K562 (cell line): ENCODE results near the gene DBI. TPM values are rescaled to one million over a fixed set of nuclear protein-coding genes. Genes with fewer than 3 reads are reported as not detected.

Experiments
- ATAC-seq: fragments of 200-7000 bp; cut with Tn5 transposase; 3 replicates; pipeline ENCODE4 v1.9.1; 2020; ENCODE audit warnings: moderate library complexity
- BruUV-seq: library from RNA; stranded (reverse); fragments of 400-500 nt; replicated peaks from 2 replicates; lab custom pipeline; 2021; lab: Mats Ljungman, UMichigan
- CTCF ChIA-PET: fragments of 300-600 bp; formaldehyde crosslinking; extraction: SDS; loops from one replicate; lab custom pipeline; 2021; ENCODE audit warnings: low intra/inter-chr PET ratio; lab: Yijun Ruan, JAX
- POLR2A ChIA-PET: fragments of 300-600, 350-650 bp; sonication (Branson Sonifier 250); formaldehyde crosslinking; extraction: SDS; loops from one replicate; lab custom pipeline; 2021; ENCODE audit warnings: antibody characterized with exemption, inconsistent platforms; lab: Yijun Ruan, JAX
- DNase-seq, 4 experiments: peaks; one replicate each; pipeline versions ENCODE4 v3.0.0 to v3.0.0-alpha.2; 2011 to 2018; ENCODE audit warnings: low spot score in 3 of 4, mixed read lengths in 3 of 4; ENCODE audit errors: extremely low read depth in 1 of 4
- FAIRE-seq: peaks from 2 replicates; lab custom pipeline; 2011; peaks lifted over from hg19 to GRCh38; lab: Jason Lieb, UNC
- H2AFZ ChIP-seq: 2 replicates; pipeline ENCODE4 v1.6.0; 2011; ENCODE audit warnings: low read depth, low read length, control low read depth, inconsistent platforms
- H3K27ac ChIP-seq: fragments of 200-600 bp; 3 replicates; pipeline ENCODE4 v1.8.0; 2011; ENCODE audit warnings: low read depth, mild to moderate bottlenecking, control low read depth, inconsistent platforms, low read length, moderate library complexity, mixed read lengths; ENCODE audit errors: extremely low read depth
- H3K27me3 ChIP-seq, 2 experiments: fragments of 300-600 bp in 1 of 2; 2 replicates in 1 of 2; 3 replicates in 1 of 2; pipeline versions ENCODE4 v1.6.0 to v1.8.0; 2011; ENCODE audit warnings: inconsistent platforms in 2 of 2, low read length in 2 of 2, mild to moderate bottlenecking in 1 of 2, mixed read lengths in 1 of 2, moderate library complexity in 1 of 2; ENCODE audit not compliant: control insufficient read depth in 2 of 2, insufficient read depth in 2 of 2
- H3K36me3 ChIP-seq: fragments of 300-600 bp; 3 replicates; pipeline ENCODE4 v1.8.0; 2011; ENCODE audit warnings: mild to moderate bottlenecking, low read length, inconsistent platforms; ENCODE audit not compliant: control insufficient read depth, insufficient read depth
- H3K4me1 ChIP-seq, 2 experiments: fragments of 200-600 bp in 1 of 2; replicated peaks in 1 of 2; 2 replicates in 1 of 2; 3 replicates in 1 of 2; pipeline versions ENCODE4 v1.5.1 to v1.8.0; 2011; ENCODE audit warnings: inconsistent platforms in 2 of 2, low read length in 2 of 2, mild to moderate bottlenecking in 1 of 2, mixed read lengths in 1 of 2, moderate library complexity in 1 of 2; ENCODE audit not compliant: control insufficient read depth in 2 of 2, insufficient read depth in 2 of 2
- H3K4me2 ChIP-seq: 2 replicates; pipeline ENCODE4 v1.6.1; 2011; ENCODE audit warnings: low read length, control low read depth, inconsistent platforms, mixed read lengths; ENCODE audit not compliant: insufficient read depth
- H3K4me3 ChIP-seq: fragments of 200-600 bp; sonication (generic), shearing (Covaris generic); 2 replicates; pipeline ENCODE4 v1.5.1; 2016; ENCODE audit warnings: control low read depth, inconsistent platforms
- H3K79me2 ChIP-seq: fragments of 200-600 bp; 3 replicates; pipeline ENCODE4 v1.8.0; 2011; ENCODE audit warnings: low read length, inconsistent platforms; ENCODE audit not compliant: control insufficient read depth, insufficient read depth
- H3K9ac ChIP-seq, 2 experiments: 2 replicates each; pipeline versions ENCODE4 v1.6.0 to v1.6.1; 2011; ENCODE audit warnings: low read depth in 2 of 2, low read length in 2 of 2, control low read depth in 1 of 2, inconsistent platforms in 1 of 2, mild to moderate bottlenecking in 1 of 2, mixed read lengths in 1 of 2; ENCODE audit not compliant: insufficient read depth in 1 of 2
- H3K9me1 ChIP-seq: one replicate; pipeline ENCODE4 v1.6.0; 2011; ENCODE audit warnings: inconsistent platforms, mild to moderate bottlenecking, low read length, moderate library complexity; ENCODE audit not compliant: control insufficient read depth, insufficient read depth
- H3K9me3 ChIP-seq: replicated peaks from 2 replicates; pipeline ENCODE4 v1.5.1; 2011; ENCODE audit warnings: low read depth, low read length, inconsistent platforms; ENCODE audit not compliant: control insufficient read depth, insufficient read depth
- H4K20me1 ChIP-seq: replicated peaks from 2 replicates; pipeline ENCODE4 v1.6.1; 2011; ENCODE audit warnings: low read length, inconsistent platforms, mixed read lengths; ENCODE audit not compliant: control insufficient read depth, insufficient read depth
- CBFA2T3 ChIP-seq: fragments of 450-650 bp; IDR thresholded peaks from 2 replicates; pipeline ENCODE4 v1.6.1; 2017
- DPF2 ChIP-seq: fragments of 450-650 bp; IDR thresholded peaks from 2 replicates; pipeline ENCODE4 v1.6.1; 2016
- FOSL1 ChIP-seq: fragments of 200-800 bp; sonication (Bioruptor generic); conservative IDR thresholded peaks from 2 replicates; pipeline ENCODE4 v1.6.1; 2016; ENCODE audit warnings: missing genetic modification characterization, missing compliant biosample characterization
- JUND ChIP-seq, 2 experiments: IDR thresholded peaks; 2 replicates in 1 of 2; 3 replicates in 1 of 2; pipeline ENCODE4 v1.6.1; 2011; ENCODE audit warnings: borderline replicate concordance in 2 of 2, low read depth in 2 of 2, low read length in 2 of 2, improper control_type of control experiment in 1 of 2, missing biosample characterization in 1 of 2, missing genetic modification characterization in 1 of 2, missing genetic modification reagents in 1 of 2
- KLF1 ChIP-seq: fragments of 450-650 bp; IDR thresholded peaks from 2 replicates; pipeline ENCODE4 v1.6.1; 2016; ENCODE audit warnings: missing genetic modification characterization, missing compliant biosample characterization
- MAFG ChIP-seq: fragments of 450-650 bp; conservative IDR thresholded peaks from 2 replicates; pipeline ENCODE4 v1.6.1; 2016; ENCODE audit warnings: missing genetic modification characterization, missing compliant biosample characterization
- SMARCE1 ChIP-seq: fragments of 450-650 bp; IDR thresholded peaks from 2 replicates; pipeline ENCODE4 v1.7.1; 2016; ENCODE audit warnings: mild to moderate bottlenecking
- ZNF217 ChIP-seq: sonication (generic); formaldehyde crosslinking; IDR thresholded peaks from 2 replicates; pipeline ENCODE4 v1.8.0; 2022; ENCODE audit warnings: mild to moderate bottlenecking, missing genetic modification reagents
- WGBS: fragments of 100-300 bp; shearing (Covaris generic); methylation state at CpG from one replicate; pipeline ENCODE4 v1.1.6; 2016; ENCODE audit warnings: low coverage, mixed read lengths; ENCODE audit not compliant: insufficient coverage; ENCODE audit errors: missing lambda C conversion rate; 5-methylcytosine and 5-hydroxymethylcytosine counted together
- in situ Hi-C: fragments of 300-500 bp; cut with MboI; formaldehyde crosslinking; loops from 4 replicates; pipeline ENCODE4 v1.15.0; 2018; ENCODE audit warnings: inconsistent platforms, mixed read lengths
- intact Hi-C: fragments of 100-400 bp; cut with micrococcal nuclease; formaldehyde crosslinking; loops from 2 replicates; pipeline ENCODE4 v1.14.2; 2022
- polyA plus RNA-seq, 8 experiments: library from polyadenylated mRNA; depleted of rRNA in 4 of 8; stranded (reverse) in 5 of 8; unstranded in 3 of 8; fragments of >200 nt; fragmentation: Nextera tagmentation in 2 of 8; fragmentation: Illumina TruSeq in 1 of 8; extraction: Ambion mirVana in 2 of 8; extraction: Trizol in 1 of 8; gene quantifications; 2 replicates each; pipeline versions ENCODE4 v1.2.1 to v1.2.3, GENCODE V29; 2011 to 2014; ENCODE audit warnings: inconsistent platforms in 1 of 8, missing spikeins in 1 of 8
- total RNA-seq, 7 experiments: library from RNA; depleted of rRNA in 6 of 7; stranded (reverse); fragments of >200 nt in 6 of 7; fragmentation: Illumina TruSeq in 2 of 7; extraction: Trizol in 2 of 7; gene quantifications; 2 replicates each; pipeline versions ENCODE4 v1.2.1 to v1.2.3, GENCODE V29; 2011 to 2021; ENCODE audit warnings: low replicate concordance in 1 of 7
- TF ChIP-seq, protein P1 (sequence below): fragments of 250-450 bp; sonication (Bioruptor Pico); IDR thresholded peaks from 2 replicates; pipeline ENCODE4 v1.5.1; 2021; ENCODE audit warnings: mild to moderate bottlenecking
- TF ChIP-seq, protein P2 (sequence below): fragments of 450-650 bp; formaldehyde crosslinking; IDR thresholded peaks from 2 replicates; pipeline ENCODE4 v1.4.0; 2020; ENCODE audit warnings: mild to moderate bottlenecking, mixed read lengths
- TF ChIP-seq, protein P3 (sequence below): IDR thresholded peaks from 2 replicates; pipeline ENCODE4 v1.6.1; 2014; ENCODE audit warnings: antibody characterized with exemption
- TF ChIP-seq, protein P4 (sequence below), 3 experiments: IDR thresholded peaks in 2 of 3; conservative IDR thresholded peaks in 1 of 3; 2 replicates each; pipeline ENCODE4 v1.5.1; 2011 to 2012; ENCODE audit warnings: low read length in 3 of 3, mild to moderate bottlenecking in 3 of 3, control low read depth in 2 of 3, improper control_type of control experiment in 1 of 3, inconsistent platforms in 1 of 3, low read depth in 1 of 3, mixed read lengths in 1 of 3, moderate library complexity in 1 of 3; ENCODE audit not compliant: insufficient read depth in 2 of 3
- TF ChIP-seq, protein P5 (sequence below): sonication (generic); IDR thresholded peaks from 2 replicates; pipeline ENCODE4 v1.6.1; 2016

The DBI gene
- total and polyA plus RNA-seq, 9 of the 15 experiments (the other 6 are each of a cell fraction or from before 2014, with no cell fraction given) = 55.8 to 443 (median 194) TPM

DNA sequence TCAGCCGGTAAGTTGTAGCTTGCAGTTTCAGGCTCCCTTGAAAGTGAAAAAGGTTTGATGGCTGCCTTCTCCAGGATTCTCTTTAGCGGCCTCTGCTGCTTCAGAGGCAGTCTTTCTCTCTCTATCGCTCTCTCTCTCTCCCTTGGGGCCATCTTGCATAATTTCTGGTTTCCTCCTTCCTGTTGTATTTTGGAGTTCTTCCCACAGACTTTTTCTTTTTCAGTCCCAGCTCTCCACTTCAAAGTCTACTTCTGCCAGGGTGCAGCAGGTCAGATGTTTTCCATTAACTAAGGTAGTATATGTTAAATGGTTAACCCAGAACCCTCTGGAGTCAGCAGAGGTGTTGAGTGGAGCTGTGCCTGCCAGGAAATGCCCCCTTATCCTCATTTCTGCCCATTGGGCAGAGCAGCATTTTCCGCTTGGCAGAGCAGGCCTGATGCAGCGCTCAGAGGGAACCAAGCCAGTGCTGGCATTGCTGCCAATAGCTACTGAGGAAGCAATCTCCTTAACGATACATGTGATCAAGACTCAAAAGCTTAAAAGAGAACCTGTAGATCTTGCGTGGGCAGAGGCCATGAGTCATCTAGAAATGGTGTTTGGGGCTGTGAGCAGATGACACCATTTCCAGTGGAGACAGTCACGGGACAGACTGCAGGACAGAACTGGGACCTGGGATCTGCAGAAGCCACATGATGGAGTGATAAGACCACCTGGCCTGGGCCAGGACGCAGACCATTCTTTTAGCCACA, 20.8 kb downstream of the DBI start:
- WGBS = 24% methylated on average over 9 of the region's 9 CpGs
- no TSS peak for BruUV-seq
- no peak for FAIRE-seq
- peaks cover 0 to 8% of the 10 kb centered on the region in 2 experiments; a peak in 4 of 5 replicates for H3K4me1 ChIP-seq
- no peak overlapping the region for H3K4me3 ChIP-seq
- CTCF ChIA-PET = no interaction called here
- H2AFZ ChIP-seq = peak overlapping the region; percentile 38; the same call in 1 of the 2 replicates
- H3K27ac ChIP-seq = no peak overlapping the region
- DNase-seq = peak; percentile 22 to 65 (median 30)
- no peak overlapping the region for H3K4me2 ChIP-seq
- H3K9ac ChIP-seq = no peak overlapping the region
- no peaks in the 10 kb centered on the region for H3K79me2 ChIP-seq
- peak; percentile 67 for ATAC-seq
- no peaks in the 10 kb centered on the region for H3K36me3 ChIP-seq
- no peaks in the 10 kb centered on the region for H4K20me1 ChIP-seq
- H3K27me3 ChIP-seq = peaks cover 1 to 14% of the 10 kb centered on the region in 2 experiments; a peak in 3 of 5 replicates
- H3K9me1 ChIP-seq = no peaks in the 10 kb centered on the region
- POLR2A ChIA-PET = no interaction called here
- intact Hi-C loops = loop anchor here (5.0 kb wide), 1 partner anchor 70 kb away; no protein-coding TSS in a partner anchor
- no peaks in the 10 kb centered on the region for H3K9me3 ChIP-seq
- in situ Hi-C loops = no loop called here
- TF ChIP-seq KLF1 (tag) = no peak
- TF ChIP-seq, protein P1, sequence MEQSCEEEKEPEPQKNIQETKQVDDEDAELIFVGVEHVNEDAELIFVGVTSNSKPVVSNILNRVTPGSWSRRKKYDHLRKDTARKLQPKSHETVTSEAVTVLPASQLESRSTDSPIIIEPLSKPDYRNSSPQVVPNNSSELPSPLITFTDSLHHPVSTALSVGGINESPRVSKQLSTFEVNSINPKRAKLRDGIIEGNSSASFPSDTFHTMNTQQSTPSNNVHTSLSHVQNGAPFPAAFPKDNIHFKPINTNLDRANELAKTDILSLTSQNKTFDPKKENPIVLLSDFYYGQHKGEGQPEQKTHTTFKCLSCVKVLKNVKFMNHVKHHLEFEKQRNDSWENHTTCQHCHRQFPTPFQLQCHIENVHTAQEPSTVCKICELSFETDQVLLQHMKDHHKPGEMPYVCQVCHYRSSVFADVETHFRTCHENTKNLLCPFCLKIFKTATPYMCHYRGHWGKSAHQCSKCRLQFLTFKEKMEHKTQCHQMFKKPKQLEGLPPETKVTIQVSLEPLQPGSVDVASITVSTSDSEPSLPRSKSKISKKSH = no peak
- 0 out of 2 replicates have a peak, but pooled peaks have one; percentile 10 for TF ChIP-seq MAFG
- TF ChIP-seq, protein P2, sequence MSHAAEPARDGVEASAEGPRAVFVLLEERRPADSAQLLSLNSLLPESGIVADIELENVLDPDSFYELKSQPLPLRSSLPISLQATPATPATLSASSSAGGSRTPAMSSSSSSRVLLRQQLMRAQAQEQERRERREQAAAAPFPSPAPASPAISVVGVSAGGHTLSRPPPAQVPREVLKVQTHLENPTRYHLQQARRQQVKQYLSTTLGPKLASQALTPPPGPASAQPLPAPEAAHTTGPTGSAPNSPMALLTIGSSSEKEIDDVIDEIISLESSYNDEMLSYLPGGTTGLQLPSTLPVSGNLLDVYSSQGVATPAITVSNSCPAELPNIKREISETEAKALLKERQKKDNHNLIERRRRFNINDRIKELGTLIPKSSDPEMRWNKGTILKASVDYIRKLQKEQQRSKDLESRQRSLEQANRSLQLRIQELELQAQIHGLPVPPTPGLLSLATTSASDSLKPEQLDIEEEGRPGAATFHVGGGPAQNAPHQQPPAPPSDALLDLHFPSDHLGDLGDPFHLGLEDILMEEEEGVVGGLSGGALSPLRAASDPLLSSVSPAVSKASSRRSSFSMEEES (CRISPR knock-in tag) = peak; percentile 28; the same call in 1 of the 2 replicates
- TF ChIP-seq CBFA2T3 = peak; percentile 52
- peak; percentile 69 for TF ChIP-seq DPF2
- peak; percentile 94 for TF ChIP-seq JUND (IDR thresholded peaks at IDR 0.05; ENCODE audit: borderline replicate concordance, low read depth, low read length)
- peak; percentile 89; the same call in 2 of the 3 replicates for TF ChIP-seq JUND (tag; IDR thresholded peaks at IDR 0.05; ENCODE audit: borderline replicate concordance, low read depth, low read length)
- no peak for TF ChIP-seq ZNF217
- TF ChIP-seq, protein P3, sequence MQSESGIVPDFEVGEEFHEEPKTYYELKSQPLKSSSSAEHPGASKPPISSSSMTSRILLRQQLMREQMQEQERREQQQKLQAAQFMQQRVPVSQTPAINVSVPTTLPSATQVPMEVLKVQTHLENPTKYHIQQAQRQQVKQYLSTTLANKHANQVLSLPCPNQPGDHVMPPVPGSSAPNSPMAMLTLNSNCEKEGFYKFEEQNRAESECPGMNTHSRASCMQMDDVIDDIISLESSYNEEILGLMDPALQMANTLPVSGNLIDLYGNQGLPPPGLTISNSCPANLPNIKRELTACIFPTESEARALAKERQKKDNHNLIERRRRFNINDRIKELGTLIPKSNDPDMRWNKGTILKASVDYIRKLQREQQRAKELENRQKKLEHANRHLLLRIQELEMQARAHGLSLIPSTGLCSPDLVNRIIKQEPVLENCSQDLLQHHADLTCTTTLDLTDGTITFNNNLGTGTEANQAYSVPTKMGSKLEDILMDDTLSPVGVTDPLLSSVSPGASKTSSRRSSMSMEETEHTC = 0 out of 2 replicates have a peak, but pooled peaks have one; percentile 55
- TF ChIP-seq, protein P4, sequence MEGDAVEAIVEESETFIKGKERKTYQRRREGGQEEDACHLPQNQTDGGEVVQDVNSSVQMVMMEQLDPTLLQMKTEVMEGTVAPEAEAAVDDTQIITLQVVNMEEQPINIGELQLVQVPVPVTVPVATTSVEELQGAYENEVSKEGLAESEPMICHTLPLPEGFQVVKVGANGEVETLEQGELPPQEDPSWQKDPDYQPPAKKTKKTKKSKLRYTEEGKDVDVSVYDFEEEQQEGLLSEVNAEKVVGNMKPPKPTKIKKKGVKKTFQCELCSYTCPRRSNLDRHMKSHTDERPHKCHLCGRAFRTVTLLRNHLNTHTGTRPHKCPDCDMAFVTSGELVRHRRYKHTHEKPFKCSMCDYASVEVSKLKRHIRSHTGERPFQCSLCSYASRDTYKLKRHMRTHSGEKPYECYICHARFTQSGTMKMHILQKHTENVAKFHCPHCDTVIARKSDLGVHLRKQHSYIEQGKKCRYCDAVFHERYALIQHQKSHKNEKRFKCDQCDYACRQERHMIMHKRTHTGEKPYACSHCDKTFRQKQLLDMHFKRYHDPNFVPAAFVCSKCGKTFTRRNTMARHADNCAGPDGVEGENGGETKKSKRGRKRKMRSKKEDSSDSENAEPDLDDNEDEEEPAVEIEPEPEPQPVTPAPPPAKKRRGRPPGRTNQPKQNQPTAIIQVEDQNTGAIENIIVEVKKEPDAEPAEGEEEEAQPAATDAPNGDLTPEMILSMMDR (IDR thresholded peaks at IDR 0.05 in 2 of 3, conservative IDR thresholded peaks at IDR 0.05 in 1 of 3; ENCODE audit: insufficient read depth in 2 of 3, low read depth in 1 of 3, low read length in 3 of 3) = peak in 2 of 3 experiments; percentile 15 to 33; a peak in 1 of 6 replicates
- peak; percentile 94 for TF ChIP-seq FOSL1
- TF ChIP-seq, protein P5, sequence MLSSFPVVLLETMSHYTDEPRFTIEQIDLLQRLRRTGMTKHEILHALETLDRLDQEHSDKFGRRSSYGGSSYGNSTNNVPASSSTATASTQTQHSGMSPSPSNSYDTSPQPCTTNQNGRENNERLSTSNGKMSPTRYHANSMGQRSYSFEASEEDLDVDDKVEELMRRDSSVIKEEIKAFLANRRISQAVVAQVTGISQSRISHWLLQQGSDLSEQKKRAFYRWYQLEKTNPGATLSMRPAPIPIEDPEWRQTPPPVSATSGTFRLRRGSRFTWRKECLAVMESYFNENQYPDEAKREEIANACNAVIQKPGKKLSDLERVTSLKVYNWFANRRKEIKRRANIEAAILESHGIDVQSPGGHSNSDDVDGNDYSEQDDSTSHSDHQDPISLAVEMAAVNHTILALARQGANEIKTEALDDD = 0 out of 2 replicates have a peak, but pooled peaks have one; percentile 30
- peak; percentile 78; the same call in 1 of the 2 replicates for TF ChIP-seq SMARCE1
